ENCODE measurements around the gene FARP1.

DNA sequence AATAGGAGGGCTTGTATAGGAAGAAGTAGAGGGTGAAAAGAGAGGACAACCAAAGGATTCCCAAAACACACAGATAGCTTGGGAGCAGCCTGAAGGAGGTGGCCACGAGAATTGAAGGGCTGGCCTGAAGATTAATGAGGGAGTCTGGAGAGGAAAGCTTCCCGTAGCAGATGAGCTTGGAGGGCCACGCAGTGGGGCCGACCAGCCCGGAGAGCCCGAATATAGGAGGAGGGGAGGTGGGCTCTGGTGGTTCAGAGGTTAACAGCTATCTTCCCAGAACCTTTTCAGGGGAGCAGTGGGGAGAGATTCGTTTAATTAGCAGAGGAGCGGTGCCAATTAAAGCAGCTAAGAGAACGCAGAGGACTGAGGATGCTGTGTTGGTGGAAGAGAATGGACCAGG lies 279.2 kb downstream of the FARP1 start:
- TF ChIP-seq TCF7 (CRISPR knock-in tag; IDR thresholded peaks at IDR 0.05; ENCODE audit: low read depth): no peak
- TF ChIP-seq, protein P1, sequence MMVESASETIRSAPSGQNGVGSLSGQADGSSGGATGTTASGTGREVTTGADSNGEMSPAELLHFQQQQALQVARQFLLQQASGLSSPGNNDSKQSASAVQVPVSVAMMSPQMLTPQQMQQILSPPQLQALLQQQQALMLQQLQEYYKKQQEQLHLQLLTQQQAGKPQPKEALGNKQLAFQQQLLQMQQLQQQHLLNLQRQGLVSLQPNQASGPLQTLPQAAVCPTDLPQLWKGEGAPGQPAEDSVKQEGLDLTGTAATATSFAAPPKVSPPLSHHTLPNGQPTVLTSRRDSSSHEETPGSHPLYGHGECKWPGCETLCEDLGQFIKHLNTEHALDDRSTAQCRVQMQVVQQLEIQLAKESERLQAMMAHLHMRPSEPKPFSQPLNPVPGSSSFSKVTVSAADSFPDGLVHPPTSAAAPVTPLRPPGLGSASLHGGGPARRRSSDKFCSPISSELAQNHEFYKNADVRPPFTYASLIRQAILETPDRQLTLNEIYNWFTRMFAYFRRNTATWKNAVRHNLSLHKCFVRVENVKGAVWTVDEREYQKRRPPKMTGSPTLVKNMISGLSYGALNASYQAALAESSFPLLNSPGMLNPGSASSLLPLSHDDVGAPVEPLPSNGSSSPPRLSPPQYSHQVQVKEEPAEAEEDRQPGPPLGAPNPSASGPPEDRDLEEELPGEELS (CRISPR knock-in tag; IDR thresholded peaks at IDR 0.05): no peak
- no peak for TF ChIP-seq ZNF232 (CRISPR knock-in tag; IDR thresholded peaks at IDR 0.05)
- TF ChIP-seq, protein P2, sequence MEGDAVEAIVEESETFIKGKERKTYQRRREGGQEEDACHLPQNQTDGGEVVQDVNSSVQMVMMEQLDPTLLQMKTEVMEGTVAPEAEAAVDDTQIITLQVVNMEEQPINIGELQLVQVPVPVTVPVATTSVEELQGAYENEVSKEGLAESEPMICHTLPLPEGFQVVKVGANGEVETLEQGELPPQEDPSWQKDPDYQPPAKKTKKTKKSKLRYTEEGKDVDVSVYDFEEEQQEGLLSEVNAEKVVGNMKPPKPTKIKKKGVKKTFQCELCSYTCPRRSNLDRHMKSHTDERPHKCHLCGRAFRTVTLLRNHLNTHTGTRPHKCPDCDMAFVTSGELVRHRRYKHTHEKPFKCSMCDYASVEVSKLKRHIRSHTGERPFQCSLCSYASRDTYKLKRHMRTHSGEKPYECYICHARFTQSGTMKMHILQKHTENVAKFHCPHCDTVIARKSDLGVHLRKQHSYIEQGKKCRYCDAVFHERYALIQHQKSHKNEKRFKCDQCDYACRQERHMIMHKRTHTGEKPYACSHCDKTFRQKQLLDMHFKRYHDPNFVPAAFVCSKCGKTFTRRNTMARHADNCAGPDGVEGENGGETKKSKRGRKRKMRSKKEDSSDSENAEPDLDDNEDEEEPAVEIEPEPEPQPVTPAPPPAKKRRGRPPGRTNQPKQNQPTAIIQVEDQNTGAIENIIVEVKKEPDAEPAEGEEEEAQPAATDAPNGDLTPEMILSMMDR (IDR thresholded peaks at IDR 0.05): no peak
- TF ChIP-seq, protein P3, sequence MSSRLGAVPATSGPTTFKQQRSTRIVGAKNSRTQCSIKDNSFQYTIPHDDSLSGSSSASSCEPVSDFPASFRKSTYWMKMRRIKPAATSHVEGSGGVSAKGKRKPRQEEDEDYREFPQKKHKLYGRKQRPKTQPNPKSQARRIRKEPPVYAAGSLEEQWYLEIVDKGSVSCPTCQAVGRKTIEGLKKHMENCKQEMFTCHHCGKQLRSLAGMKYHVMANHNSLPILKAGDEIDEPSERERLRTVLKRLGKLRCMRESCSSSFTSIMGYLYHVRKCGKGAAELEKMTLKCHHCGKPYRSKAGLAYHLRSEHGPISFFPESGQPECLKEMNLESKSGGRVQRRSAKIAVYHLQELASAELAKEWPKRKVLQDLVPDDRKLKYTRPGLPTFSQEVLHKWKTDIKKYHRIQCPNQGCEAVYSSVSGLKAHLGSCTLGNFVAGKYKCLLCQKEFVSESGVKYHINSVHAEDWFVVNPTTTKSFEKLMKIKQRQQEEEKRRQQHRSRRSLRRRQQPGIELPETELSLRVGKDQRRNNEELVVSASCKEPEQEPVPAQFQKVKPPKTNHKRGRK (CRISPR knock-in tag; IDR thresholded peaks at IDR 0.05; ENCODE audit: borderline replicate concordance): no peak
- no peak for TF ChIP-seq PRRX2 (CRISPR knock-in tag; IDR thresholded peaks at IDR 0.05)
- TF ChIP-seq, protein P4, sequence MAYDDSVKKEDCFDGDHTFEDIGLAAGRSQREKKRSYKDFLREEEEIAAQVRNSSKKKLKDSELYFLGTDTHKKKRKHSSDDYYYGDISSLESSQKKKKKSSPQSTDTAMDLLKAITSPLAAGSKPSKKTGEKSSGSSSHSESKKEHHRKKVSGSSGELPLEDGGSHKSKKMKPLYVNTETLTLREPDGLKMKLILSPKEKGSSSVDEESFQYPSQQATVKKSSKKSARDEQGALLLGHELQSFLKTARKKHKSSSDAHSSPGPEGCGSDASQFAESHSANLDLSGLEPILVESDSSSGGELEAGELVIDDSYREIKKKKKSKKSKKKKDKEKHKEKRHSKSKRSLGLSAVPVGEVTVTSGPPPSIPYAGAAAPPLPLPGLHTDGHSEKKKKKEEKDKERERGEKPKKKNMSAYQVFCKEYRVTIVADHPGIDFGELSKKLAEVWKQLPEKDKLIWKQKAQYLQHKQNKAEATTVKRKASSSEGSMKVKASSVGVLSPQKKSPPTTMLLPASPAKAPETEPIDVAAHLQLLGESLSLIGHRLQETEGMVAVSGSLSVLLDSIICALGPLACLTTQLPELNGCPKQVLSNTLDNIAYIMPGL (CRISPR knock-in tag; IDR thresholded peaks at IDR 0.05): no peak
- no peak for TF ChIP-seq ZBTB21 (CRISPR knock-in tag; IDR thresholded peaks at IDR 0.05; ENCODE audit: borderline replicate concordance)
- TF ChIP-seq NFYB (CRISPR knock-in tag; conservative IDR thresholded peaks at IDR 0.05; ENCODE audit: low read depth): no peak
- no peak for TF ChIP-seq NR3C1 (CRISPR knock-in tag; conservative IDR thresholded peaks at IDR 0.05; ENCODE audit: low read depth)

Measured in WTC11 (cell line).